Measurements from ENCODE around the gene PCBP2.

GRCh38 chr12:53425515-53426150 lies 26.3 kb upstream of the PCBP2 start:
- TF ChIP-seq CTCF (IDR thresholded peaks at IDR 0.05) (no peak), POLR2A (IDR thresholded peaks at IDR 0.05) (no peak)
